NCI-H1417 (cell line): Measurements from ENCODE around the gene NUDT14.
A peak's percentile ranks its signal among the peaks of the same experiment; 100 is the strongest.

ENCODE experiments used
- DNase-seq, 3 experiments: peaks; one replicate each; lab custom pipeline; 2025; lab: John Stamatoyannopoulos, UW

NUDT14 gene

DNA sequence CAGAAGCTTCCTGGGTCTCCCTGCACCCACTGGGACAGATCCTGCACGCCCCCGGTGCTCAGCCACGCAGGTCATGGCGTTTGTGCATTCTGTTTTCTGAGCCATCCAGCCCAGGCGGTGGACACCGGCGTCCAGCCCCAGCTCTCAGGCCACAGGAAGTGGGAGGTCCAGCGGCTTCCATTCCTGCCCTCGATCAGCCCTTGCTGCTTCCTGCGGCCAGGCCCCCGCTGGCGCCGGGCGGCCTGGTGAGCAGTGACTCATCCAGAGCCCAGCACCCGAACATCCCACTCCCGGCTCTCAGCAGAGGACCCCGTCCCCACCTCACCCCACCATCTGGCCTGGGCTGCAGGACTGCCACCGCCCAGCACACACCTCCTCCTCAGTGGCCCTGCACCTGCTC is 18.0 kb upstream of the NUDT14 start:
- DNase-seq = no peak

- no peak for DNase-seq
Measured at GRCh38 chr14:105198588-105198987, 17.5 kb upstream of the NUDT14 start.

- peak in 2 of 3 experiments; percentile 64 to 75 for DNase-seq
Measured at GRCh38 chr14:105197211-105197641, 16.1 kb upstream of the NUDT14 start.

GRCh38 chr14:105196265-105196960 is 15.3 kb upstream of the NUDT14 start:
- peak in 2 of 3 experiments; percentile 75 to 78 for DNase-seq

DNA sequence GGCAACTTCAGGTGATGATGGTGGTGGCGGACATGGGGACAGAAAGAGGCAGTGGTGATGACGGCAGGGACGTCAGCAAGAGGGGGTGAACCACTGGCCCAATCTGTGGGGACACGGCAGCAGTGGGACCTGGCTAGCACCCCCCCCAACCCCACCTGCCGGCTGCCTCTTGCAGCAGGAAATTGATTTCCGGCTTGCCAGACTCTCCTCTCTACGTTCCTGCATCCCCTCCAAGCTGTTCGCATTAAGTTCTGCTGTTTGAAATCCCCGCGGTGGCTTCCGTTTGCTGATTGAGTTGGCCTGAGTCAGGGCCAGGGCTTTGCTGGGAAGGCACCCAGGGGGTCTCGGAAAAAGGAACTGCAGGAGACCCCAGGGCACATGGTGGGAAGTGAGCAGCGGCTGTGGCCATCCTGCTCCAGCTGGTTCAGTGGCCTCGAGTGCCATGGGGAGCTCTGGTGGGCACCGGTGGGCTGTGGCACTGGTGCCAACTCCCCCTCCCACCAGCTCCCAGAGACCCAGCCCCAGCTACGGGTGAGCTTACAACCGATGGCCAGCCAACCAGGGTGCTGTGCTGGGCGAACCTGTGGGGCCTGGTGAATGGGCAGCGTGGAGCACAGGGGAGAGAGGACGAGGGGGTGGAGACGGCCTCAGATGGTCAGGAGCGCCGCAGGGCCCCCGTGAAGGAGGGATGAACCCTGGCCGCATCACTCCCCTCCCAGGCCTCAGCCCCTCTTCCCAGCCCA is 14.6 kb upstream of the NUDT14 start:
- DNase-seq = peak in 1 of 3 experiments; percentile 23

GRCh38 chr14:105195051-105195450 is 13.9 kb upstream of the NUDT14 start:
- no peak for DNase-seq

- DNase-seq = peak; percentile 17 to 96 (median 90)
Measured at GRCh38 chr14:105193916-105194782, 13.0 kb upstream of the NUDT14 start.

GRCh38 chr14:105192866-105193731 is 12.0 kb upstream of the NUDT14 start:
- DNase-seq = no peak

DNA sequence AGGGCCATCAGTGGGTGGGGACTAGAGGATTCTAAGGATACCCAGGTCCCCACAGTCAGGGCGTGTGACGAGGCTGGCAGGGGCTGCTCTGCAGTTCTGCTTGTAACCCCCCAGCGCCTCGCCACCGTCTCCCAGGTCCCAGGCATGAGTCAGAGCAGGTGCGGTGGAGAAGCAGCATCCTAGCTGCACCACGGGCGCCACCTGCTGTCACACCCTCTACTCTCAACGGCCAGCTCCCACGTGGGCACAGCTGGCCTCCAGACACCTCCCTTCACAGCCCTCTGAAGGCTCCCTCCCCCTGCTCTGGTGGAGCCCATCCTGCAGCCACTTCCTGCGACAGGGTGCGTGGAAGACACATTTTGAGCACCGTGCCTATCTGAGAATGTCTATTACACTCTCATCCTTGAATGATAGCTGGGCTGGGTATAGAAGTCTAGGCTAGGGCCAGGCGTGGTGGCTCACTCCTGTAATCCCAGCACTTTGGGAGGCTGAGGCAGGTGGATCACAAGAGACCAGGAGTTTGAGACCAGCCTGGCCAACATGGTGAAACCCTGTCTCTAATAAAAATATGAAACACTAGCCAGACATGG is 6.9 kb upstream of the NUDT14 start:
- no peak for DNase-seq

DNA sequence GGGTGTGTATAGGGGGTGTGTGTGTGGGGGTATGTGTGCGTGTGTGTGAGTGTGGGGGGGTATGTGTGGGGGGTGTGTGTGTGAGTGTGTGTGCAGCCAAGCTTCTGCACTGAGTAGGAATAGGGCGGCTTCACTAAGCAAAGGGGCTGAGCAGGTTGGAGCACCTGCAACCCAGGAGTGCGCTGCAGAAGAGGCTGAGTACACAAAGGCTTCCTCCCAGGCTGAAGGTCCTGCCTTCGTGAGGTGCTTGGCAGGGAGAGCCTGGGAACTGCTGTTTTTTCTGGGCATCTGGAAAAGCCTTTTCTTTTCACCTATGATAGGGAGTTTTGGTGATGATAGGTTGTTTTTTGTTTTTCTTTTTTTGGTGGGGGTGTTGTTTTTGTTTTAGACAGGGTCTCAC is 6.0 kb upstream of the NUDT14 start:
- DNase-seq = peak; percentile 11 to 55 (median 33)

- no peak for DNase-seq
Measured at GRCh38 chr14:105185973-105186372, 4.9 kb upstream of the NUDT14 start.

- no peak for DNase-seq
Measured at GRCh38 chr14:105185001-105185400, 3.9 kb upstream of the NUDT14 start.

DNA sequence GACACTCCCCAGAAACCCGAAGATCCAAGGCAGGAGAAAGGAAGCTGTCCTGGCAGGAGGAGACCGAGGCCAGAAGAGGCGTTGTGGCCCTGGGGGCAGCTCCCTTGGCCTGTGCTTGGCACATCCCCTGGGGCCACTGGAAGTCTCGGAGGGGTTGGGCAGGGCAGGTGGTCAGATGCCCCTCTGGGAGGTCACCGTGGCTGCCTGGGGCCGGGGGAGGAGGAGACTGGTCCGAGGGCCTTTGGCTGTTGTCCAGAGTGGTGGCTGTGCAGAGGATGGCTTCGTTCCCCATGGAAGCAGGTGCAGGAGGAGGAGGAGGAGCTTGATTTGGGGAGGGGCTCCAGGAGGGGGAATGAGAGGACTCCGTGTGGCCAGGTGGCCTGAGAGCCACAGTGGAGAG is 3.3 kb upstream of the NUDT14 start:
- peak; percentile 15 to 85 (median 66) for DNase-seq

- DNase-seq = no peak
Measured at GRCh38 chr14:105182296-105183020, 1.3 kb upstream of the NUDT14 start.

GRCh38 chr14:105181549-105182295 is 610 bp upstream of the NUDT14 start:
- DNase-seq = peak in 1 of 3 experiments; percentile 62

DNA sequence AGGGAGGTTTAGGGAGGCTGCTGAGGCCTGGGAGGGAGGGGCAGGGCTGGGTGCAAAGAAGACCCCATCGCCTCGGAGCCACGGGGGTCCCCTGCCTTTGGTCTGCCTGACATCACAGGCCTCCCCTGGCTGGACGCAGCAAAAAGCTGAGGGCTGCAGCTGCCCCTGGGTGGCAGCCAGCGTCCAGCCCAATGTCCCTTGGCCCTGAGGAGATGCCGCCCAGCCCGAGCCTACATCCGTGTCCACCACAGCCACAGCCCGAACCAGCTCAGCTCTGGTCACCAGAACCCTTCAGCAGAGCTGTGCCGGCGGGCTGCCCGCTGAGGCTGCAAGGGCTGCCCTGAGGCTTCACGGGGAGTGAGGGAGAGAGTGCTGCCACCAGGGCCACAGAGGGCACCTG is 1.9 kb downstream of the NUDT14 start:
- DNase-seq = peak in 2 of 3 experiments; percentile 37 to 57

DNA sequence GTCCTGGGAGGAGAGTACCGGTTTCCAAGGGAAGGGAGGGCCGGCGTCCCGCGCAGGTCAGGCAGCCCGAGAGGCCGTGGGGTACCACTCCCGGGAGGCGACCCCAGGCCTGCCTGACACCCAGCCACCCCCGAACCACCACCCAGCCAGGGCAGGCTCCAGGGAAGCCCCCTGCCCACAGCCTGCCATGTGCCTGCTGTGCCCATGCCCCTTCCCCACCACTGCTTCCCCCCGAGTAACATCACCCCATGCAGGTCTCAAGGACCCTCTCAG is 2.3 kb downstream of the NUDT14 start:
- no peak for DNase-seq

- DNase-seq = no peak
Measured at GRCh38 chr14:105178069-105178867, 2.8 kb downstream of the NUDT14 start.

DNA sequence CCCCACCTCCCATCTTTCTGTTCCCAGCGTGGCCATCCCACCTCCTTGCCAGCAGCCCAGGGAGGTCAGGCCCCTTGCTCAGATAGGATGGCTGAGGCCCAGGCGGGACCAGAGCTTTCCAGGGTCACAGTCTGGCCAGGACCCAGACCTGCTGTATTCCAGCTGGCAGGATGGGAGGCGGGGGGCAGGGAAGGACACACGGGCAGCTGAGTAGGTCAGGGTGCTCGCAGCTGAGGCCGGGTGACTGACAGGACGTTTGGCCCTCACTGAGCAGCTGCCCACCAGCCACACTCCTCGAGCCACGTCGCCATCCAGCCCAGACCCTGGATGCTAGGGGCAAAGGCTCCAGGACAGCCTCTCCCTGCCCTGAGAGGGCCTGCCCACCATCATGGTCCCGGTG is 4.0 kb downstream of the NUDT14 start:
- no peak for DNase-seq
